AG09309 (cell line): Measurements from ENCODE around the gene RPUSD4.

Experiments used
- DNase-seq: peaks from one replicate; pipeline ENCODE4 v3.0.0-alpha.2; 2010; ENCODE audit warnings: low read depth
- H3K4me3 ChIP-seq: 2 replicates; pipeline ENCODE4 v1.5.1; 2011; ENCODE audit warnings: mild to moderate bottlenecking, low read depth, low read length, moderate library complexity; ENCODE audit not compliant: control insufficient read depth
- TF ChIP-seq, protein P1 (sequence below): IDR thresholded peaks from 2 replicates; pipeline ENCODE4 v1.5.1; 2011; ENCODE audit warnings: mild to moderate bottlenecking, low read depth, low read length, inconsistent platforms; ENCODE audit not compliant: insufficient read depth, control insufficient read depth; ENCODE audit errors: missing control alignments

RPUSD4 gene

DNA sequence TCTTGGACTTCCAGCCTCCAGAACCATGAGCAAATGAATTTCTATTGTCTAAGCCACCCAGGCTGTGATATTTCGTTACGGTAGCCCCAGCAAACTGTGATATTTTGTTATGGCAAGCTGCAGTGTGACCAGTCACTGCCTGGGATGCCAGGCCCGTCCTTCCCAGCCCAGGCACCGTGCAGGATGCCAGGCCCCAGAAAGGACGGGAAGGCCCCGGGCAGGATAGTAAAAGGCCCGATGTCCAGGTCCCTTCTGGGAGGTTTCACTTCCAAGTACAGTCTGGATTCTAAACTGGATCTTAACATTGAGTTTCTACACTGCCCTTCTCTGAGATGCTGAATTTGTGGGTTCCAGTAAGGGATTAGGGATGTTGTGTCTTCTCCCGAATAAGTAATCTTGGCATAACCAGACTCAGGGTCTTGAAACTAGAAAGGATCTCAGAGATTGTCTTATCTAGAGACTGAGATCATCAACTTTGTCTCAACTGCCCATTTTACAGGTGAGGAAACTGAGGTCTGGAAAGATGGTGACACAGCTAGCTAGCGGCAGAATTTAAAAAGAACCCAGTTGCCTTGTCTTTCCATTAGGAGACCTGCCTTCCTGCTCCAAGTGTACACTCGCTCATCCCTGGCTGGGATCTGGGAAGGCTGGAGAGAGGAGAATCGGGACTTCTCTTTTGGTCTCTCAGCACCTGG lies 19.9 kb downstream of the RPUSD4 start:
- H3K4me3 ChIP-seq: no peak overlapping the region
- TF ChIP-seq, protein P1, sequence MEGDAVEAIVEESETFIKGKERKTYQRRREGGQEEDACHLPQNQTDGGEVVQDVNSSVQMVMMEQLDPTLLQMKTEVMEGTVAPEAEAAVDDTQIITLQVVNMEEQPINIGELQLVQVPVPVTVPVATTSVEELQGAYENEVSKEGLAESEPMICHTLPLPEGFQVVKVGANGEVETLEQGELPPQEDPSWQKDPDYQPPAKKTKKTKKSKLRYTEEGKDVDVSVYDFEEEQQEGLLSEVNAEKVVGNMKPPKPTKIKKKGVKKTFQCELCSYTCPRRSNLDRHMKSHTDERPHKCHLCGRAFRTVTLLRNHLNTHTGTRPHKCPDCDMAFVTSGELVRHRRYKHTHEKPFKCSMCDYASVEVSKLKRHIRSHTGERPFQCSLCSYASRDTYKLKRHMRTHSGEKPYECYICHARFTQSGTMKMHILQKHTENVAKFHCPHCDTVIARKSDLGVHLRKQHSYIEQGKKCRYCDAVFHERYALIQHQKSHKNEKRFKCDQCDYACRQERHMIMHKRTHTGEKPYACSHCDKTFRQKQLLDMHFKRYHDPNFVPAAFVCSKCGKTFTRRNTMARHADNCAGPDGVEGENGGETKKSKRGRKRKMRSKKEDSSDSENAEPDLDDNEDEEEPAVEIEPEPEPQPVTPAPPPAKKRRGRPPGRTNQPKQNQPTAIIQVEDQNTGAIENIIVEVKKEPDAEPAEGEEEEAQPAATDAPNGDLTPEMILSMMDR: no peak
- no peak for DNase-seq

DNA sequence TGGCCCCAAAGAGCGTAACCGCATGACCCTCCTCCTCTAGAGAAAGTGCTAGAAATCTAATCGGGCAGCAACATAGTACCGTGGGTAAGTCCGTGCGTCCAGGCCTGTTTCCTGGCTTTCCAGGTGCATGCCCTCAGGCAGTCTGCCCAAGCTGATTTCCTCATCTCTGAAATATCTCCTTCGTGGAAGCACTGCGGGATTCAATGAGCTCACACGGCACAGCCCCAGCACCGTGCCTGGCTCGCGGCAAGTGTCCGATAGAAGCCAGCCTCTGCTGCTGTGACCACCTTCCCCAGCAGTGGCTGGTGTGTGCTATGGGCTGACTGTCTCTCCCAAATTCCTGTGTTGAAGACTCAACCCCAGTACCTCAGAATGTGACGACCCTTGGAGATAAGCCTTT lies 20.7 kb downstream of the RPUSD4 start:
- no peak for DNase-seq
- TF ChIP-seq, protein P1: no peak
- no peak overlapping the region for H3K4me3 ChIP-seq

DNA sequence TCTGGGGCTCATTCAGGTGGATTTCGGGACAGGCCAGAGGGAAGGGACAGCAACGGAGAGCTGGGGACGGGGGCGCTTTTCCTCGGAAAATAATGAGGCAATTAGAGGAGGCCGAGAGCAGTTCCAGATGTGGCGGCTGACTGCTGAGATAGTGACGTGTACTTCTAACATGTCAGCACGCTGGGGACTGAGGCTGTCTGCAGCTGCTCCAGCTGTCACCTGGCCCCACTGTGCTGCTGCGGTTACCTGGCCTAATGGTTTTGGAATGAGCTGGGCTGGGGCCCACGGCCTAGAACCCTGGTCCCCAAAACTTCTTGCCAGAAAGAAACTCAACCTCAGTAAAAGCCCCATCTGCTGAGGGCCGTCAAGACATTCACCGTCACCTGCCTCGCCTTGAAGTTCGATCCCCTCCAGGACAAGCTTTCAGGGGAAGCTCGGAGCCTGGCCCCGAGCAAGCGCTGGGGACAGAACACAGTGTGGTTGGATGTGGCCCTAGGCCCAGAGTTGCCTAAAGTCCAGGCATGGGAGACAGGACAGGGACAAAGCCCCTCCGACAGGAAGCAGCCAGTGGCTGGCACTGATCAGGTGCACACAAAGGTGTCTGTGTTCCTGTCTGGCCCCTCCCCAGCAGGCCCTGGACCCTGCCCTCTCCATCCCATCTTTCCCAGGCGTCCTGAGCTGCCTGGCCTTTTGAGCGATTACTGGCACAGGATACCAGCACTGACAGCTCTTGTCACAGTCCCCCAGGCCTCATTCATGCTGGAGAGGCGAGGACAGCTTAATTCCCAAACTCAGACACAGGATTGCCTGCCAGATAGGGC lies 22.1 kb downstream of the RPUSD4 start:
- no peak for DNase-seq
- H3K4me3 ChIP-seq: no peak overlapping the region
- TF ChIP-seq, protein P1: no peak

DNA sequence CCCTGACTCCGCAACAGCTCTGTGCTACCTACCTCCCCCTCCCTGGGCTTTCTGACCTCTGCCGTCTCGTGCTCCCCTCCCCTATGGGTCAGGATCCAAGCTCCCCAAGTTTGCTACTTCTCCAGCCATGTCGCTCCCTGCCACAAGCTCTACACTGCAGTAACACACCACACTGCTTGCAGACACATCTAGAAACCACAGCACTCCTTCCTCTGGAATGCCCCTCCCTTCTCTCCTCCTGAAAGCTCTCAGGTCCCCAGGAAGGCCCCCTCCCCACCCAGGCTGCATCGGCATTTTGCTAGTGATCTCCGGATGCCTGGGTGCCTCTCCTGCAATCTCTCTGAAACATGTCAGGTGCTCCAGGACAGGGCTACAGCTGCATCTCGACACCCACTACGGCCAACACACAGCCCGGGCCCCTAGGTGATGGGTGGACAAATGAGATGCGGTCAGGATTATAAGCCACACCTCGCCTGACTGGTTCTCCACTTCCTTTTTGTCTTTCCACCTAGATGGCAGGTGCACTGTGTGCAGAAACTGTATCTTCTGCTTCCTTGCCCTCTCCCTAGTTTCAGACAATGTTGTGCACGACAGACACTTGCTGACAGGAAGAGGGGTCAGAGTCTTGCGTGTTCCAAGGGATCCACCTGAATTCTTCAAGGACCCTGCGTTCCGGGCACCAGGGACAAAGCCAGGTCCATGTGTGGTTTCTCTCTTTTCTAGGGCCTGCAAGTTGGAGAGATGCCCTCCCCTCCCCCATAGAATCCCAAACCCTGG lies 22.9 kb downstream of the RPUSD4 start:
- H3K4me3 ChIP-seq: no peak overlapping the region
- DNase-seq: no peak
- TF ChIP-seq, protein P1: no peak

DNA sequence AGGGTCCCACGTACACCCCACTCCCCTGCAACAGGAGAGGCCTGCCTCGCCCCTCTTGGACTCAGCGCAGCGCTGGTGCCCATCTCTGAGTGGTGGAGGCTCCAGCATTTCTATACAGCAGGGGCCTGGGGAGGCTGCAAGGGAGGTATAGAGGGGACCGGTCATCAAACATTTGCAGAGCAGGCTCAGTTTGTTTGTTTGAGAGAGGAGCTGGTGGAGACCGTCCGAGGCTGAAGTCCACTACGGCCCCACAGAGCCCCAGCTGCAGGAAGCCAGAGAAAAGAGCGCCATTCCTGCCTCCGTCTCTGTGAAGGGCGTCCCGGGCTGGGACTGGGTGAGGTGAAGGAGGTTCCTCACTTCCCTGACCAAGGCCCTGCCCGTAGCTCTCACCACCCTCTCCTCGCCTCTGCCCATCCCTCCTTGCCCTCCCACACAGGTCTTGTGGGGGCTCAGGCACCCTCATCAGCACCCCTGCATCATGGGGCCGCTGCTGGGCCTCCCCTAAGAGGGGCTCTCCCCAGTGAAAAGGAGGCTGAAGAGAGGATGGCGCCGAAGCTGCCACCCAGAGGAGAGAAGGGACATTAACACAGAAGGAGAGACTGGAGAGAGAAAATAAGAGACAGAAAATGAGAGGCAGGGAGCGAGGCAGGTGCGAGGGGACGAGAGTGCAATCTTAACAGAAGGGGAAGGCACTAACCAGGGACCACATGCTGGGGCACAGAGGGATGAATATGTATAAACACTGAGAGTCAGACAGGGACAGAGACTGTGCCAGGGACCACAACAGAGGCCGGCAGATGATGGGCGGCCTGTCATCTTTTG lies 24.5 kb downstream of the RPUSD4 start:
- TF ChIP-seq, protein P1: peak; percentile 14
- no peak overlapping the region for H3K4me3 ChIP-seq
- no peak for DNase-seq
